HEK293 (cell line): ENCODE data around the gene MRPL34.

Experiments
- ATF2 ChIP-seq: fragments of 450-650 bp; formaldehyde crosslinking; IDR thresholded peaks from 2 replicates; pipeline ENCODE4 v1.5.1; 2016; ENCODE audit warnings: missing biosample characterization, missing genetic modification characterization, low read depth
- HOXA7 ChIP-seq: sonication (generic); formaldehyde crosslinking; IDR thresholded peaks from 2 replicates; pipeline ENCODE4 v1.8.1; 2022; ENCODE audit warnings: missing genetic modification reagents, borderline replicate concordance
- HOXD13 ChIP-seq: sonication (generic); formaldehyde crosslinking; IDR thresholded peaks from 2 replicates; pipeline ENCODE4 v1.8.0; 2022; ENCODE audit warnings: missing genetic modification reagents, borderline replicate concordance
- IKZF3 ChIP-seq: fragments of 450-650 bp; IDR thresholded peaks from 2 replicates; pipeline ENCODE4 v1.5.0; 2018; ENCODE audit warnings: missing biosample characterization, mild to moderate bottlenecking, missing genetic modification characterization, moderate library complexity
- INSM2 ChIP-seq: fragments of 450-650 bp; formaldehyde crosslinking; IDR thresholded peaks from 2 replicates; pipeline ENCODE4 v1.5.1; 2016; ENCODE audit warnings: missing biosample characterization, missing genetic modification characterization
- KLF10 ChIP-seq: fragments of 450-650 bp; IDR thresholded peaks from 2 replicates; pipeline ENCODE4 v1.5.1; 2018; ENCODE audit warnings: missing biosample characterization, mild to moderate bottlenecking, missing genetic modification characterization
- KLF7 ChIP-seq: fragments of 450-650 bp; formaldehyde crosslinking; IDR thresholded peaks from 2 replicates; pipeline ENCODE4 v1.5.1; 2016; ENCODE audit warnings: missing biosample characterization, missing genetic modification characterization, borderline replicate concordance
- KLF9 ChIP-seq: fragments of 450-650 bp; formaldehyde crosslinking; IDR thresholded peaks from 2 replicates; pipeline ENCODE4 v1.5.1; 2016; ENCODE audit warnings: missing biosample characterization, missing genetic modification characterization, low read depth
- RBAK ChIP-seq: fragments of 450-650 bp; formaldehyde crosslinking; IDR thresholded peaks from 2 replicates; pipeline ENCODE4 v1.5.1; 2016; ENCODE audit warnings: missing biosample characterization, missing genetic modification characterization
- SETDB1 ChIP-seq: IDR thresholded peaks from one replicate; pipeline ENCODE4 v1.6.1; 2017; ENCODE audit warnings: mild to moderate bottlenecking, low read length, moderate library complexity, mixed read lengths; ENCODE audit not compliant: insufficient read length
- TCF7L2 ChIP-seq: IDR thresholded peaks from 2 replicates; pipeline ENCODE4 v1.6.1; 2011; ENCODE audit warnings: low read depth, mild to moderate bottlenecking, inconsistent platforms, low read length, moderate library complexity, borderline replicate concordance
- TRIM28 ChIP-seq: IDR thresholded peaks from 2 replicates; pipeline ENCODE4 v1.6.1; 2011; ENCODE audit warnings: low read length, control low read depth, borderline replicate concordance
- YY1 ChIP-seq: fragments of 450-650 bp; formaldehyde crosslinking; IDR thresholded peaks from 2 replicates; pipeline ENCODE4 v1.5.1; 2018; ENCODE audit warnings: missing biosample characterization, missing genetic modification characterization
- ZBTB20 ChIP-seq: fragments of 450-650 bp; formaldehyde crosslinking; IDR thresholded peaks from 2 replicates; pipeline ENCODE4 v1.5.1; 2016; ENCODE audit warnings: missing biosample characterization, missing genetic modification characterization
- ZEB2 ChIP-seq: fragments of 450-650 bp; formaldehyde crosslinking; IDR thresholded peaks from 2 replicates; pipeline ENCODE4 v1.5.1; 2016; ENCODE audit warnings: missing biosample characterization, missing genetic modification characterization
- ZNF146 ChIP-seq: fragments of 450-650 bp; formaldehyde crosslinking; IDR thresholded peaks from 2 replicates; pipeline ENCODE4 v1.5.1; 2016; ENCODE audit warnings: missing biosample characterization, missing genetic modification characterization
- ZNF266 ChIP-seq: fragments of 450-650 bp; formaldehyde crosslinking; IDR thresholded peaks from 2 replicates; pipeline ENCODE4 v1.5.1; 2016; ENCODE audit warnings: missing biosample characterization, missing genetic modification characterization, low read depth
- ZNF335 ChIP-seq: fragments of 450-650 bp; formaldehyde crosslinking; conservative IDR thresholded peaks from 2 replicates; pipeline ENCODE4 v1.5.1; 2016; ENCODE audit warnings: missing biosample characterization, missing genetic modification characterization
- ZNF621 ChIP-seq: fragments of 450-650 bp; formaldehyde crosslinking; IDR thresholded peaks from 2 replicates; pipeline ENCODE4 v1.5.1; 2017; ENCODE audit warnings: missing biosample characterization, missing genetic modification characterization
- ZNF623 ChIP-seq: fragments of 450-650 bp; formaldehyde crosslinking; IDR thresholded peaks from 2 replicates; pipeline ENCODE4 v1.5.1; 2016; ENCODE audit warnings: missing biosample characterization, missing genetic modification characterization
- ZNF664 ChIP-seq: fragments of 450-650 bp; formaldehyde crosslinking; IDR thresholded peaks from 2 replicates; pipeline ENCODE4 v1.5.1; 2016; ENCODE audit warnings: missing biosample characterization, missing genetic modification characterization
- ZNF777 ChIP-seq: fragments of 450-650 bp; formaldehyde crosslinking; IDR thresholded peaks from 2 replicates; pipeline ENCODE4 v1.5.1; 2017; ENCODE audit warnings: missing biosample characterization, missing genetic modification characterization, borderline replicate concordance
- ZSCAN23 ChIP-seq: fragments of 450-650 bp; formaldehyde crosslinking; IDR thresholded peaks from 2 replicates; pipeline ENCODE4 v1.5.1; 2016; ENCODE audit warnings: missing biosample characterization, missing genetic modification characterization
- ZSCAN30 ChIP-seq: fragments of 450-650 bp; IDR thresholded peaks from 2 replicates; pipeline ENCODE4 v1.5.1; 2018; ENCODE audit warnings: missing biosample characterization, mild to moderate bottlenecking, missing genetic modification characterization, moderate library complexity
- TF ChIP-seq, protein P1 (sequence below): fragments of 450-650 bp; formaldehyde crosslinking; IDR thresholded peaks from 2 replicates; pipeline ENCODE4 v1.5.1; 2017; ENCODE audit warnings: missing biosample characterization, missing genetic modification characterization
- TF ChIP-seq, protein P2 (sequence below): fragments of 450-650 bp; formaldehyde crosslinking; IDR thresholded peaks from 2 replicates; pipeline ENCODE4 v1.5.1; 2017; ENCODE audit warnings: missing biosample characterization, missing genetic modification characterization
- TF ChIP-seq, protein P3 (sequence below): fragments of 450-650 bp; formaldehyde crosslinking; IDR thresholded peaks from 2 replicates; pipeline ENCODE4 v1.5.1; 2016; ENCODE audit warnings: missing biosample characterization, missing genetic modification characterization
- TF ChIP-seq, protein P4 (sequence below): fragments of 450-650 bp; formaldehyde crosslinking; optimal IDR thresholded peaks from 2 replicates; pipeline ENCODE3; 2016; ENCODE audit warnings: missing biosample characterization, mild to moderate bottlenecking, missing genetic modification characterization

MRPL34 gene

DNA sequence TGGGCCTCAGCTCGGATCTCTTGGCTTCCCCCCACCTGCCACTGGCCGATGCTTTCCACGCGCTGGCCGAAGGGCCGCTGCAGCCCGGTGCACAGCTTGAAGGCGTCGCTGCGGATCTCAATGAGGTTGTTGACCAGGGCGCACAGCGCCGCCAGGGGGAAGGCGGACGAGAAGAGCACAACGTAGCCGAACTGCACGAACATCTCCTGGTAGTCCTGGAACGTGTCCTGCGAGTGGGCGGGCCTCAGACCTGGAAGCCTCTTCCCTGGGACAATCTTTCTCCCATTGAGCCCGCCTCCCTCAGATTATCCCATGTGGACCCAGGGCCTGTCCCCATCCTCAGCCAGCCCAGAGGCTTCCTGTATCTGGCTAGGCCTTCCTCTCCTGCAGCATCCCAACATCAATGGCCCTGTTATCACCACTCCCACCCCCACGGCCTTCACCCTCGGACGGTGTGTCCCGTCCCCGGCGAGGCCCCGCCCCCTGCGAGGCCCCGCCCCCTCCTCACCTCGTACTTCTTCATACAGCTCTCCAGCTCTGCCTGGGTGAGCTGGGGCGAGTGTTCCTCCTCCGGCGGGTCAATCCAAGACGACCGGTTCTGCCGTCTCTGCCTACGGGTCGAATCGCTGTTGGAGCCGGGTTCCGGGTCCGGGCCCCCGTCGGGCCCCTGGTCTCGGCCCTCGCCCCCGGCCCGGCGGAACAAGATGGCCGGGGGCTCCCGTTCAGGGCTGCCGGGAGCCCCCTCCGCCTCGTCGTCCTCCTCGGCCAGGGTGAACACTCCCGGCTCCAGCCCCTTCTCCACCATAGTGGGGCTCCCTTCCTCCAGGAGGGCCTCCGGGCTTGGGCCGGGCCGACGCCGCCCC is 22.2 kb downstream of the MRPL34 start (continued):
- no peak for TF ChIP-seq TCF7L2
- TF ChIP-seq, protein P1, sequence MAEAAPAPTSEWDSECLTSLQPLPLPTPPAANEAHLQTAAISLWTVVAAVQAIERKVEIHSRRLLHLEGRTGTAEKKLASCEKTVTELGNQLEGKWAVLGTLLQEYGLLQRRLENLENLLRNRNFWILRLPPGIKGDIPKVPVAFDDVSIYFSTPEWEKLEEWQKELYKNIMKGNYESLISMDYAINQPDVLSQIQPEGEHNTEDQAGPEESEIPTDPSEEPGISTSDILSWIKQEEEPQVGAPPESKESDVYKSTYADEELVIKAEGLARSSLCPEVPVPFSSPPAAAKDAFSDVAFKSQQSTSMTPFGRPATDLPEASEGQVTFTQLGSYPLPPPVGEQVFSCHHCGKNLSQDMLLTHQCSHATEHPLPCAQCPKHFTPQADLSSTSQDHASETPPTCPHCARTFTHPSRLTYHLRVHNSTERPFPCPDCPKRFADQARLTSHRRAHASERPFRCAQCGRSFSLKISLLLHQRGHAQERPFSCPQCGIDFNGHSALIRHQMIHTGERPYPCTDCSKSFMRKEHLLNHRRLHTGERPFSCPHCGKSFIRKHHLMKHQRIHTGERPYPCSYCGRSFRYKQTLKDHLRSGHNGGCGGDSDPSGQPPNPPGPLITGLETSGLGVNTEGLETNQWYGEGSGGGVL, result no peak
- TF ChIP-seq ZNF621, result no peak
- no peak for TF ChIP-seq ZNF146 (tag by site-specific recombination)
- TF ChIP-seq HOXA7, result no peak
- TF ChIP-seq, protein P2, sequence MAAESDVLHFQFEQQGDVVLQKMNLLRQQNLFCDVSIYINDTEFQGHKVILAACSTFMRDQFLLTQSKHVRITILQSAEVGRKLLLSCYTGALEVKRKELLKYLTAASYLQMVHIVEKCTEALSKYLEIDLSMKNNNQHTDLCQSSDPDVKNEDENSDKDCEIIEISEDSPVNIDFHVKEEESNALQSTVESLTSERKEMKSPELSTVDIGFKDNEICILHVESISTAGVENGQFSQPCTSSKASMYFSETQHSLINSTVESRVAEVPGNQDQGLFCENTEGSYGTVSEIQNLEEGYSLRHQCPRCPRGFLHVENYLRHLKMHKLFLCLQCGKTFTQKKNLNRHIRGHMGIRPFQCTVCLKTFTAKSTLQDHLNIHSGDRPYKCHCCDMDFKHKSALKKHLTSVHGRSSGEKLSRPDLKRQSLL (tag by site-specific recombination), result peak; percentile 78; the same call in 1 of the 2 replicates
- no peak for TF ChIP-seq ZSCAN23 (tag by site-specific recombination)
- no peak for TF ChIP-seq KLF7 (tag by site-specific recombination)
- no peak for TF ChIP-seq IKZF3 (tag by site-specific recombination)
- TF ChIP-seq ZNF777, result no peak
- TF ChIP-seq, protein P3, sequence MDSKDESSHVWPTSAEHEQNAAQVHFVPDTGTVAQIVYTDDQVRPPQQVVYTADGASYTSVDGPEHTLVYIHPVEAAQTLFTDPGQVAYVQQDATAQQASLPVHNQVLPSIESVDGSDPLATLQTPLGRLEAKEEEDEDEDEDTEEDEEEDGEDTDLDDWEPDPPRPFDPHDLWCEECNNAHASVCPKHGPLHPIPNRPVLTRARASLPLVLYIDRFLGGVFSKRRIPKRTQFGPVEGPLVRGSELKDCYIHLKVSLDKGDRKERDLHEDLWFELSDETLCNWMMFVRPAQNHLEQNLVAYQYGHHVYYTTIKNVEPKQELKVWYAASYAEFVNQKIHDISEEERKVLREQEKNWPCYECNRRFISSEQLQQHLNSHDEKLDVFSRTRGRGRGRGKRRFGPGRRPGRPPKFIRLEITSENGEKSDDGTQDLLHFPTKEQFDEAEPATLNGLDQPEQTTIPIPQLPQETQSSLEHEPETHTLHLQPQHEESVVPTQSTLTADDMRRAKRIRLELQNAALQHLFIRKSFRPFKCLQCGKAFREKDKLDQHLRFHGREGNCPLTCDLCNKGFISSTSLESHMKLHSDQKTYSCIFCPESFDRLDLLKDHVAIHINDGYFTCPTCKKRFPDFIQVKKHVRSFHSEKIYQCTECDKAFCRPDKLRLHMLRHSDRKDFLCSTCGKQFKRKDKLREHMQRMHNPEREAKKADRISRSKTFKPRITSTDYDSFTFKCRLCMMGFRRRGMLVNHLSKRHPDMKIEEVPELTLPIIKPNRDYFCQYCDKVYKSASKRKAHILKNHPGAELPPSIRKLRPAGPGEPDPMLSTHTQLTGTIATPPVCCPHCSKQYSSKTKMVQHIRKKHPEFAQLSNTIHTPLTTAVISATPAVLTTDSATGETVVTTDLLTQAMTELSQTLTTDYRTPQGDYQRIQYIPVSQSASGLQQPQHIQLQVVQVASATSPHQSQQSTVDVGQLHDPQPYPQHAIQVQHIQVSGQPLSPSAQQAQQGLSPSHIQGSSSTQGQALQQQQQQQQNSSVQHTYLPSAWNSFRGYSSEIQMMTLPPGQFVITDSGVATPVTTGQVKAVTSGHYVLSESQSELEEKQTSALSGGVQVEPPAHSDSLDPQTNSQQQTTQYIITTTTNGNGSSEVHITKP (tag by site-specific recombination), result peak; percentile 73
- TF ChIP-seq ZNF664, result no peak
- 0 out of 2 replicates have a peak, but pooled peaks have one; percentile 14 for TF ChIP-seq KLF10 (tag by site-specific recombination)
- peak; percentile 57; the same call in 1 of the 2 replicates for TF ChIP-seq ZNF335 (tag by site-specific recombination)
- TF ChIP-seq ZBTB20 (tag by site-specific recombination), result peak; percentile 83
- peak; percentile 78; the same call in 1 of the 2 replicates for TF ChIP-seq KLF9 (tag by site-specific recombination)
- no peak for TF ChIP-seq HOXD13 (CRISPR knock-in tag)
- no peak for TF ChIP-seq ZNF266 (tag by site-specific recombination)
- 0 out of 2 replicates have a peak, but pooled peaks have one; percentile 23 for TF ChIP-seq ZEB2 (tag by site-specific recombination)
- TF ChIP-seq ATF2 (tag by site-specific recombination), result no peak
- TF ChIP-seq RBAK (tag by site-specific recombination), result no peak
- TF ChIP-seq ZSCAN30 (tag by site-specific recombination), result 0 out of 2 replicates have a peak, but pooled peaks have one; percentile 39
- TF ChIP-seq INSM2 (tag by site-specific recombination), result no peak
- peak; percentile 59; the same call in 1 of the 2 replicates for TF ChIP-seq YY1 (tag by site-specific recombination)
- no peak for TF ChIP-seq ZNF623 (tag by site-specific recombination)
- no peak for TF ChIP-seq SETDB1
- TF ChIP-seq, protein P4, sequence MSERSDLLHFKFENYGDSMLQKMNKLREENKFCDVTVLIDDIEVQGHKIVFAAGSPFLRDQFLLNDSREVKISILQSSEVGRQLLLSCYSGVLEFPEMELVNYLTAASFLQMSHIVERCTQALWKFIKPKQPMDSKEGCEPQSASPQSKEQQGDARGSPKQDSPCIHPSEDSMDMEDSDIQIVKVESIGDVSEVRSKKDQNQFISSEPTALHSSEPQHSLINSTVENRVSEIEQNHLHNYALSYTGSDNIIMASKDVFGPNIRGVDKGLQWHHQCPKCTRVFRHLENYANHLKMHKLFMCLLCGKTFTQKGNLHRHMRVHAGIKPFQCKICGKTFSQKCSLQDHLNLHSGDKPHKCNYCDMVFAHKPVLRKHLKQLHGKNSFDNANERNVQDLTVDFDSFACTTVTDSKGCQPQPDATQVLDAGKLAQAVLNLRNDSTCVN (tag by site-specific recombination), result peak; percentile 32
- TF ChIP-seq TRIM28, result no peak
